Bone marrow (tissue), 2 donors: ENCODE data around the gene PADI2.

ENCODE experiments used
- DNase-seq, 2 donors: peaks; one replicate each; lab custom pipeline; 2025; lab: John Stamatoyannopoulos, UW

Gene PADI2

GRCh38 chr1:17119076-17119772, at the start of gene PADI2:
Gene PADI2, minus strand, starts transcription at chr1:17119451. Its CDS starts 80 bp downstream, at chr1:17119371.
- DNase-seq: peak; percentile 24 to 41

- no peak for DNase-seq
These were observed 49.0 kb upstream of the PADI2 start for GRCh38 chr1:17168091-17168876.

- no peak for DNase-seq
These were observed 48.5 kb upstream of the PADI2 start for GRCh38 chr1:17167786-17168090.

DNA sequence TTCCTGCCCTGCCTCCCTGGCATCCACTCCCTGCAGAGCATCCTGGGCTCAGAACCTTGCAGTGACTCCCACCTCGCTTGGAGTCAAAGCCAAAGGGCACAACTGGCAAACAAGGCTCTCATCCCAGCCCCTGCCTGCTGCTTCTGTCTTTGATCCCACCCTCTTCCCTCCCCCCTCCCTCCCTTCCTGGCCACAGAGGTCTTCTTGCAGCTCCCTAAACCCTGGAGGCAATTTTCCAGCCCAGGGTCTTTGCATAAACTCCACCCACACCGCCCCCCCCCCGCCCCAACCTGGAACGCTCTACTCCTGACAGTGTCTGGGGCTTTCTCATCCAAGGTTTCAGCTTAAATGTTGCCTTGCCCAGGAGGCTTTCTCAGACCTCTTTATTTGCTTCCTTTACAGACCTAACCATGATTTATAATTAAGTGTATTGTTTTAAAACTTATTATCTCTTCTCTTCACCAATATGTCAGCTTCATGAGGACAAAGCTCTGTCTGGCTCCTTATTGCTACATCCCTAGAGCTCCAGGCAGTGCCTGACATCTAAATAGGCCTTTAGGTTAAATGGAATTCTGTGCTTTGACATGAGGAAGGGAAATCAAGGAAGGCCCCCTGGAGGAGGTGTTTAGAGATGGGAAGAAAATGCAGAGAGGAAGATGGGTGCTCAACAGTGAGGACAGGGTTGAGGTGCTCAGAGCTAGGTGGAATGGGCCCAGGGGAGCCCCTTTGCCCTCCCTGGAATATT, 48.0 kb upstream of the PADI2 start:
- DNase-seq: no peak

- DNase-seq: no peak
These were observed 46.6 kb upstream of the PADI2 start for GRCh38 chr1:17165823-17166222.

DNA sequence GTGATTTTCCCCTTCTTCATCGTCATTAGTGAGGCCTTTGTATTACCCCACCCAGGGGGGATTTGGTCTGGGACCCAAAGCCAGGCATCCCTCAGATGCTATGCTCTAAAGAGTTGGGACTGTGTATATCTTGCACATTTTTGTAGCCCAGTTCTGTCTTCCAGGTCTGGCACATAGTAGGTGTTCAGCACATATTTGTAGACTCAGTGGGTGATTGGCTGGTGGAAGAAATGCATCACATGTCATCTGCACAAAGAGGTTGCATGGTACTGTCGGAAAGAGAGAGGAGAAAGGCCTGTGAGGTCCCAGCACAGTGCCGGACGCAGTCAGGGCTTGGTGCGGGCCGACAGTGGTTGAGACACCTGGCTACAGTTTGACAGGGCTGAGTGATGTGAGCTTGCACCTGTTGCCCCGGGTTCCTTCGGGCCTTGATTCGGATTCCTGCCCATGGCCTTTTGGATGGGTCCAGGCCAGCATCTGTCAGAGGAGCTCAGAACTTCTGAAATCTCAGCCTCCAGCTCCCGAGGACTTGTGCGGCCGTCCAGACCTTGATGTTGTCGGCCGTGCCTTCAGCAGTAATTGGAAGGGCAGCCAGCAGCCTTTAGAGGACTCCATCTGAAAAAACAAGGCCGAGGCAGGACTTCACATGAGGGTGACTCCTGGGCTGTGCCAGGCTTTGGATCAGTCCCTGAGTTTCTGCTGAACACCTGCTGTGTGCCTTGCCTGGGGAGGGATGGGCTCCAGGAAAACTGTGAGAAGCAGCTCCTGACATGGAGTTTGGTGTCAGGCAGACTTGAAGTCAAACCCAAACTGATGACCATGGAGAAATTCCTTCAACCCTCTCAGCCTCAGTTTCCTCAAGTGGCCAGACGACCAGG, 44.8 kb upstream of the PADI2 start:
- DNase-seq: no peak

GRCh38 chr1:17163371-17163770, 44.1 kb upstream of the PADI2 start:
- DNase-seq: no peak

- no peak for DNase-seq
These were observed 43.7 kb upstream of the PADI2 start for GRCh38 chr1:17162941-17163340.

DNA sequence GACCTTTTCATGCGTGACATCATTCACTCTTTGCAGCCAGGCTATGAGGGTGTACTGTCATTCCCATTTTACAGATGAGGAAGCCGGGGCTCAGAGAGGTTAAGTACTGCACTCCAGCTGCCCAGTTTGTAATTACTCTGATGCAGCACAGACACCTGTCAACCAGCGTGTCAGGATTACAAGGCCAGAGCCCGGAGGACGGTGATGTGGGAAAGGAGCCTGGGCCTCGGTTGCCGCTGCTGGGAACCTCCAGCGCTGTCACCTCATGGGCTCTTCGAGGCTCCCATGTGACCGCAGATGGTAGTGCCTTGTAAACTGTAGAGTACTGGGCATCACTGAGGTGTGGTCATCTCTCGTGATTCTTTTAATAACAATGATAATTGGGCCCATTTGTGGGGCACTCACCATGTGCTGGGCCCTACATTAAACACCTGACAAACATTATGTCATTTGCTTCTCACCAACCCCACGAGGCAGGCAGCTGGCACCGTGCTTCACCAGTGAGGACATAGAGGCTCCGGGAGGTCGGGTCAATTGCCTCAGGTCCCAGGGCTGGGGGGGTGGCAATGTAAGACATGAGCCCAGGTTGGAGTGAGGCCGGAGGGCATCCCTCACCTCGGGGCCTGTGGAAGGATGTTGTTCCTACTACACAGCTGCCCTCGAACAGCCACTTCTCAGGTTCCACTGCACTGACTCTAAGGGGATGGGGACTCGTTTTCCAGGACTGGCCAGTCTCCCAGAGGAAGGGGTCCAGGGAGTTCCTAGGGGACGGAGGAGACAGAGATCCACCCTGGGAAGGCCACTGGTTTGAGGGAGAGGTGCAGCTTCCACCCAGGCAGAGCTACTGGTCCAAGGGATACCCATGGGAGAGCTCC, 42.9 kb upstream of the PADI2 start:
- DNase-seq: no peak

DNA sequence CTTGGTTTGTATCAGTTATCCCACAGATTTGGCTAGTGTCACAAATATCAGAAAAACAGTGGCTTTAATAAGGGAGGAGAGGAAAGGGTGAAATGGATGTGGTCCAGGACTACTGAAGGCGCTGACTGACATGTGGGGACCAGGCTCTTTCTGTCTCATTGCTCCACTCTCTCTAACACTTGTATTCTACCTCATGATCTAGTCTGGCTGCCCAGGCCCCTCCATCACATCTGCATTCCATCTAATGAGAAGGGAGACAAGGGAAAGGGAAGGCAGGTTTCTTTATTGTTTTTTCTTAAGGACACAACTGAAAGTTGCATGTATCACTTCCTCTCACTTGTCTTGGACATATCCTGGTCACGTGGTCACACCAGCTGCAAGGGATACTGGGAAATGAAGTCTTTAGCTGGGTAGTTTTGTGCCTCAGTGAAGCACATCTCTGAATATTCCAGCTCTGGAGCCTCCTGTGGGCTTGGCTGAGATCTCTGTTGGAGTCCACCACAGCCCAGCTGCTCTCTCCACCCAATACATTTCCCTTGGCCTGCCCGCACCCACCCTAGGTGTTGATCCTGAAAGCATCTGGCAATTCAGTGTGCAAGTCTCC, 42.0 kb upstream of the PADI2 start:
- DNase-seq: no peak

- no peak for DNase-seq
These were observed 39.7 kb upstream of the PADI2 start for GRCh38 chr1:17158961-17159360.

GRCh38 chr1:17156108-17156507, 36.9 kb upstream of the PADI2 start:
- DNase-seq: no peak

- DNase-seq: no peak
These were observed 36.1 kb upstream of the PADI2 start for GRCh38 chr1:17155257-17155920.

GRCh38 chr1:17149771-17150170, 30.5 kb upstream of the PADI2 start:
- no peak for DNase-seq

DNA sequence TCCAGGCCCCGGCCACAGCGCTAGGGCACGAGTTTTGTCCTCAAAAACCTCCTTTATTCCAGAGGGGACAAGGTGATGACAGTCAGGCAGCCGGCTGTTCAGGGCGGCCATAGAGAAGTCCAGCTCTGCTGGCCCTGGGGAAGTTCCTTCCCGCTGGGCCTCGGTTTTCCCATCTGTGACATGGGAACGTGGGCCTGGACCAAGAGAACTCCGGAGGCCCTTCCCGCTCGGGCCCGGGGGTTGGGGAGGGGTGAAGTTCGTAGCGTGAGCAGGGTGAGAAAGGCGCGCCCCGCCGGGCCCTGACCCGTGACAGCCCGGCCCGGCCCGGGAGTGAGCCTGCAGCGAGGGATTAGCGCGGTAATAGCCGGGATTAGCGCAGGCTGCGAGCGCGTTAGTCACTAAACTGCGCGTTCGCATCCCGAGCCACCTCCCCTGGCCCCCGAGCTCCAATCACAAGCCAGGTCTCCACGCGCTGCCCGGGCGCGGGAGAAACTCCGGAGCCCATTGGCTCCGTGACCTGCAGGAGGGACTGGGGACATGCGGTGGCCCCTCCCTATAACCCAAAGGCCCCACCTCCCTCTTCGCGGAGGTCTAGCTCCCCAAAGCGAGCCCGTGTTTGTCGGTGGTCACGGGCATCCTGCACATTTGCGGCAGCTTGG, 29.8 kb upstream of the PADI2 start:
- no peak for DNase-seq

DNA sequence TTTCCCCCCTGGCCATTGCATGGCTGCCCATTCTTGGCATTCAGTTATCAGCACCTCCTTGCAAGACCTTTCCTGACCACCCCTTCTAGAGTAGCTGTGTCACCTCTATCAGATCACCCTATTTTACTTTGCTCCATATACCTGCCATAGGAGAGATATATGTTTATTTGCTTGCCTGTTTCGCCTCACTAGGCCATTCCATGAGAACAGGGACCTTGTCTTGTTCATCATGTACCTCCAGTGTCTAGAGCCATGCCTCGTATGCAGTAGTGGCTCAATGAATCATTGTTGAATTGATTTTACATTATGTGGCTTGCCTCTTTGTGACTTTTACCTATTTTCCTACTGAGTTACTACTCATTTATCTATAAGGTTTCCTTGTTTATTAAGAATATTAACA, 26.4 kb upstream of the PADI2 start:
- no peak for DNase-seq

DNA sequence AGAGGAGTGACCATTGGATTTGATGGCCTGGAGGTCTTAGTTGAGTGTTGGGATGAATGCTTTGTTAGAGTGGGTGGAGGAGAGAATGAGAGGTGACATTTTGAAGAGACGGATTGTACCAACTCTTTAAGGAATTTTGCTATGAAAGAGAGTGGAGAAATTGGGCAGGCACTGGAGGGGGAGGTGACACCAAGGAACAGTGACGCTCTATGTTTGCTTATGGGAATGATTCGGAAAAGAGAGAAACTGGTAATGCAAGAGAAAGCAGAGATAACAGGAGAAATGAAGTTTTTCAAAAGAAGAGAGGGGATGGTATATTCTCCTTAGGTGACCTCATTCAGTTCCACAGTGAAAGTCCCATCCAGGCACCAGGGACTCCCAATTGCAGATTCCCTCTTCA, 24.5 kb upstream of the PADI2 start:
- DNase-seq: no peak

GRCh38 chr1:17141441-17142197, 22.4 kb upstream of the PADI2 start:
- no peak for DNase-seq

GRCh38 chr1:17140279-17140678, 21.0 kb upstream of the PADI2 start:
- DNase-seq: no peak
